Measurements from ENCODE around the gene PCDHB14. TPM values are rescaled to one million over a fixed set of nuclear protein-coding genes. Genes with fewer than 3 reads are reported as not detected.

PCDHB14 gene
- total RNA-seq, 1 experiment from 2014 or later = 0.07 TPM

DNA sequence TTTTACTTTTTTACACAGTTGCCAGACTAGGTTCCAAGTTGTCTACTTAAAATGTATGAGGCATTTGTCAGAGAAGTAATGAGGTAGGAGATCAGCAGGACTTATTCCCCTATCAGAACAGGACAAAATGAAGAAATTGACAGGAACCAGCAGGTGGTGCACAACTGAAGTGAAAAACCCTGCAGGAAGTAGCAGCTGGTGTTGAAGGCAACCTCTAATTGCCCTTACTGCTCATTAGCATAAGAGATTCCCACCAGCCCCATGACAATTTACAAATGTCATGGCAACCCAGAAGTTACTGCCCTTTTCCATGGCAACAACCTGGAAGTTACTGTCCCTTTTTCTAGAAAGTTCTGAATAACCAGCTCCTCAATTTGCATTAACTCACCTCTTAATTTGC is 27.4 kb downstream of the PCDHB14 start:
- POLR2A ChIA-PET (ENCODE audit: unreplicated experiment) = no interaction called here

DNA sequence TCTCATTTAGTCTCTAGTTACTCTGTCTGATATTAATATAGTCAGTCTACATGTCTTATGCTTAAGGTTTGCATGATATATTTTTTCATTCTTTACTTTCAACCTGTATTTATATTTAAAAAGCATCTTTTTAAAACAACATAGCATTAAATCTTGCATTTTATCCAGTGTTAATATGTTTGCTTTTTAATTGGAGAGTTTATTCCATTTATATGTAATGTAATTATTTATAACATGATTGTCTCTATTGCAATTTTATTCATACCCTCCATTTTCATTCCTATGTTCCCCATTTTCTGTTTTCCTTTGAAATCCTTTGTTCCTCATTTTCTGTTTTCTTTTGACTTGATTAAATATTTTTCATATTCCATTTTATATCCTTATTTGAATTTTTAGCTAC is 35.3 kb downstream of the PCDHB14 start:
- H3F3A ChIP-seq (ENCODE audit: insufficient read depth, low read depth) = no peaks in the 10 kb centered on the region
- POLR2A ChIA-PET (ENCODE audit: unreplicated experiment) = no interaction called here
- H3K9me2 ChIP-seq (ENCODE audit: insufficient read depth) = no peaks in the 10 kb centered on the region
- no peak overlapping the region for H3K4me2 ChIP-seq
- TF ChIP-seq, protein P1, sequence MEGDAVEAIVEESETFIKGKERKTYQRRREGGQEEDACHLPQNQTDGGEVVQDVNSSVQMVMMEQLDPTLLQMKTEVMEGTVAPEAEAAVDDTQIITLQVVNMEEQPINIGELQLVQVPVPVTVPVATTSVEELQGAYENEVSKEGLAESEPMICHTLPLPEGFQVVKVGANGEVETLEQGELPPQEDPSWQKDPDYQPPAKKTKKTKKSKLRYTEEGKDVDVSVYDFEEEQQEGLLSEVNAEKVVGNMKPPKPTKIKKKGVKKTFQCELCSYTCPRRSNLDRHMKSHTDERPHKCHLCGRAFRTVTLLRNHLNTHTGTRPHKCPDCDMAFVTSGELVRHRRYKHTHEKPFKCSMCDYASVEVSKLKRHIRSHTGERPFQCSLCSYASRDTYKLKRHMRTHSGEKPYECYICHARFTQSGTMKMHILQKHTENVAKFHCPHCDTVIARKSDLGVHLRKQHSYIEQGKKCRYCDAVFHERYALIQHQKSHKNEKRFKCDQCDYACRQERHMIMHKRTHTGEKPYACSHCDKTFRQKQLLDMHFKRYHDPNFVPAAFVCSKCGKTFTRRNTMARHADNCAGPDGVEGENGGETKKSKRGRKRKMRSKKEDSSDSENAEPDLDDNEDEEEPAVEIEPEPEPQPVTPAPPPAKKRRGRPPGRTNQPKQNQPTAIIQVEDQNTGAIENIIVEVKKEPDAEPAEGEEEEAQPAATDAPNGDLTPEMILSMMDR (conservative IDR thresholded peaks at IDR 0.05) = no peak
- TF ChIP-seq EZH2 (IDR thresholded peaks at IDR 0.05; ENCODE audit: low read depth) = no peak
- no peaks in the 10 kb centered on the region for H3K4me1 ChIP-seq (replicated peaks; ENCODE audit: insufficient read depth)
- no peak for DNase-seq
- CTCF ChIA-PET = no interaction called here
- H3K27ac ChIP-seq = no peak overlapping the region
- no peak overlapping the region for H2AFZ ChIP-seq
- H3K36me3 ChIP-seq (ENCODE audit: low read depth) = no peaks in the 10 kb centered on the region
- no TSS peak for BruUV-seq (replicated peaks)
- H3K9me3 ChIP-seq (ENCODE audit: insufficient read depth, low read depth) = peaks cover 38% of the 10 kb centered on the region
- intact Hi-C loops (cut with micrococcal nuclease; ENCODE audit: unreplicated experiment) = no loop called here
- H4K20me1 ChIP-seq (ENCODE audit: insufficient read depth) = no peaks in the 10 kb centered on the region
- H3K79me2 ChIP-seq (ENCODE audit: low read depth) = no peaks in the 10 kb centered on the region
- H3K27me3 ChIP-seq (ENCODE audit: insufficient read depth, low read depth) = no peaks in the 10 kb centered on the region
- no peak overlapping the region for H3K4me3 ChIP-seq

More for the DNA sequence above, 27.4 kb downstream of the PCDHB14 start:
- Histone ChIP-seq H2AFZ (no peak overlapping the region), H3K4me1 (replicated peaks; ENCODE audit: insufficient read depth) (no peaks in the 10 kb centered on the region), H3K4me2 (no peak overlapping the region), H3K27me3 (ENCODE audit: insufficient read depth, low read depth) (no peaks in the 10 kb centered on the region), H3K4me3 (no peak overlapping the region), H3K79me2 (ENCODE audit: low read depth) (no peaks in the 10 kb centered on the region), H3K9me3 (ENCODE audit: insufficient read depth, low read depth) (peaks cover 7% of the 10 kb centered on the region; the same call in 1 of the 2 replicates), H3F3A (ENCODE audit: insufficient read depth, low read depth) (no peaks in the 10 kb centered on the region), H3K9me2 (ENCODE audit: insufficient read depth) (no peaks in the 10 kb centered on the region), H4K20me1 (ENCODE audit: insufficient read depth) (no peaks in the 10 kb centered on the region), H3K36me3 (ENCODE audit: low read depth) (no peaks in the 10 kb centered on the region), H3K27ac (no peak overlapping the region)
- no peak for DNase-seq
- TF ChIP-seq, protein P1 (conservative IDR thresholded peaks at IDR 0.05) = no peak
- TF ChIP-seq EZH2 (IDR thresholded peaks at IDR 0.05; ENCODE audit: low read depth) = no peak
- BruUV-seq (replicated peaks) = no TSS peak
- intact Hi-C loops (cut with micrococcal nuclease; ENCODE audit: unreplicated experiment) = no loop called here
- CTCF ChIA-PET = no interaction called here

DNA sequence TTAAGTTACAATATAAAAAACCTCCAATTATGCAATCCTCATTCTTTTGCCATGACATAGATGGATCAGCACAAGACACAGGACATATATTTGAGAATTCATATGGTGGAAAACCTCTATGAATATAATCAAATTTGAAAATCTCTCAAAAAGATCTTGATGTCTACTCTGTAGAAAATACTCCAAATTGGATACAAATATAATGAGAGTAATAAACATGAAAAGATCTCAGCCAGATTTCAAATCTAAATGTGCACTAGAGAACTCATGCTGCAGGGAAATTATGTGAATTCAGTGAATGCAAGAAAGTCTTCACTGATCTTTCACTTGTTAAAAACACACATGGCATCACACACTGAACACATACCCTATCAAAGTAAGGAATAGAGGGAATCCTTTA is 35.8 kb downstream of the PCDHB14 start:
- H3K4me2 ChIP-seq = no peak overlapping the region
- no peaks in the 10 kb centered on the region for H3F3A ChIP-seq (ENCODE audit: insufficient read depth, low read depth)
- no peak overlapping the region for H3K4me3 ChIP-seq
- no peaks in the 10 kb centered on the region for H4K20me1 ChIP-seq (ENCODE audit: insufficient read depth)
- no peaks in the 10 kb centered on the region for H3K27me3 ChIP-seq (ENCODE audit: insufficient read depth, low read depth)
- no peaks in the 10 kb centered on the region for H3K36me3 ChIP-seq (ENCODE audit: low read depth)
- no peak overlapping the region for H3K27ac ChIP-seq
- H3K79me2 ChIP-seq (ENCODE audit: low read depth) = no peaks in the 10 kb centered on the region
- H3K4me1 ChIP-seq (replicated peaks; ENCODE audit: insufficient read depth) = no peaks in the 10 kb centered on the region
- H2AFZ ChIP-seq = no peak overlapping the region
- no peak for TF ChIP-seq EZH2 (IDR thresholded peaks at IDR 0.05; ENCODE audit: low read depth)
- TF ChIP-seq, protein P1 (conservative IDR thresholded peaks at IDR 0.05) = no peak
- H3K9me3 ChIP-seq (ENCODE audit: insufficient read depth, low read depth) = peaks cover 43% of the 10 kb centered on the region
- no peak for DNase-seq
- ChIA-PET CTCF (no interaction called here), POLR2A (ENCODE audit: unreplicated experiment) (no interaction called here)
- intact Hi-C loops (cut with micrococcal nuclease; ENCODE audit: unreplicated experiment) = no loop called here
- H3K9me2 ChIP-seq (ENCODE audit: insufficient read depth) = no peaks in the 10 kb centered on the region
- BruUV-seq (replicated peaks) = no TSS peak

All from PC-9 (cell line).